Measurements from ENCODE around the gene RPL5.

The RPL5 gene

GRCh38 chr1:92883297-92883696 lies 51.5 kb downstream of the RPL5 start:
- H3K36me3 ChIP-seq (ENCODE audit: insufficient read depth, low read length): no peaks in the 10 kb centered on the region
- no peak for DNase-seq (ENCODE audit: low read depth, low spot score)

DNA sequence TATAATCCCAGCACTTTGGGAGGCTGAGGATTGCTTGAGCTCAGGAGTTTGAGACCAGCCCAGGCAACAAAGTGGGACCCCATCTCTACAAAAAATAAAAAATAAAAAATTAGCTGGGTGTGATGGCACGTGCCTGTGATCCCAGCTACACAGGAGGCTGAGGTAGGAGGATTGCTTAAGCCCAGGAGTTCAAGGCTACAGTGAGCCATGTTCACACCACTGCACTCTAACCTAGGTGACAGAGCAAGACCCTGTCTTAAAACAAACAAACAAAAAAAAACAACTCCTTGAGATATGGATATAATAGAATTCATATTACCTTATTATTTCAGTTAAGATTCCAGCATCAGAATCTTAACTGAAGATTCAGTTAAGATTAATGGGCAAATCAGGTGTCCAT lies 52.4 kb downstream of the RPL5 start:
- TF ChIP-seq POLR2AphosphoS5 (IDR thresholded peaks at IDR 0.05; ENCODE audit: borderline replicate concordance, low read depth, low read length) (no peak), FOXP2 (optimal IDR thresholded peaks at IDR 0.05; ENCODE audit: control extremely low read depth, extremely low read length, insufficient read depth) (no peak), EZH2 (IDR thresholded peaks at IDR 0.05) (no peak)
- DNase-seq (ENCODE audit: low read depth, low spot score): no peak
- no peak overlapping the region for H3K9ac ChIP-seq (ENCODE audit: insufficient read length)
- no peaks in the 10 kb centered on the region for H3K9me3 ChIP-seq (ENCODE audit: low read depth, low read length)
- H3K4me3 ChIP-seq: no peak overlapping the region
- no peak overlapping the region for H3K27ac ChIP-seq
- H3K36me3 ChIP-seq (ENCODE audit: insufficient read depth, low read length): no peaks in the 10 kb centered on the region

More at GRCh38 chr1:92883297-92883696, 51.5 kb downstream of the RPL5 start:
- no peaks in the 10 kb centered on the region for H3K9me3 ChIP-seq (ENCODE audit: low read depth, low read length)
- H3K4me3 ChIP-seq: no peak overlapping the region
- TF ChIP-seq EZH2 (IDR thresholded peaks at IDR 0.05) (no peak), POLR2AphosphoS5 (IDR thresholded peaks at IDR 0.05; ENCODE audit: borderline replicate concordance, low read depth, low read length) (no peak), FOXP2 (optimal IDR thresholded peaks at IDR 0.05; ENCODE audit: control extremely low read depth, extremely low read length, insufficient read depth) (no peak)
- no peak overlapping the region for H3K9ac ChIP-seq (ENCODE audit: insufficient read length)
- no peak overlapping the region for H3K27ac ChIP-seq

DNA sequence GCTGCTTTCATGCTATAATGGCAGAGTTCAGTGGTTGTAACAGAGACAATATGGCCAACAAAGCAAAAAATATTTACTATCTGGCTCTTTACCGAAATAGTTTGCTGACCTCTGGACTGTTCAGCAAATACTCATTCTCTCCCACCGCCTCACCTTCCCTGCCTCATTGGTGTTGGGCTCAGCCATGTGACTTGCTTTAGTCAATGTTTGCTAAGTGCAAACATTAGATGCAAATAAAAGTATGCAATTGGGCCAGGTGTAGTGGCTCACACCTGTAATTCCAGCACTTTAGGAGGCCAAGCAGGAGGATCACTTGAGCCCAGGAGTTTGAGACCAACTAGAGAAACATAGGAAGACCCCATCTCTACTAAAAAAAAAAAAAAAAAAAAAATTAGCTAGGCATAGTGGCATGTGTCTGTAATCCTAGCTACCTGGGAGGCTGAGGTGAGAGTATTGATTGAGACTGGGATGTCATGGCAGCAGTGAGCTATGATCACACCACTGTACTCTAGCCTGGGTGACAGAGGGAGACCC lies 55.1 kb downstream of the RPL5 start:
- H3K4me3 ChIP-seq: no peak overlapping the region
- H3K9me3 ChIP-seq (ENCODE audit: low read depth, low read length): no peaks in the 10 kb centered on the region
- H3K9ac ChIP-seq (ENCODE audit: insufficient read length): no peak overlapping the region
- TF ChIP-seq POLR2AphosphoS5 (IDR thresholded peaks at IDR 0.05; ENCODE audit: borderline replicate concordance, low read depth, low read length) (no peak), EZH2 (IDR thresholded peaks at IDR 0.05) (no peak), FOXP2 (optimal IDR thresholded peaks at IDR 0.05; ENCODE audit: control extremely low read depth, extremely low read length, insufficient read depth) (no peak)
- DNase-seq (ENCODE audit: low read depth, low spot score): no peak
- H3K27ac ChIP-seq: no peak overlapping the region
- H3K36me3 ChIP-seq (ENCODE audit: insufficient read depth, low read length): no peaks in the 10 kb centered on the region

GRCh38 chr1:92887465-92887864 lies 55.6 kb downstream of the RPL5 start:
- no peak overlapping the region for H3K4me3 ChIP-seq
- DNase-seq (ENCODE audit: low read depth, low spot score): no peak
- H3K9ac ChIP-seq (ENCODE audit: insufficient read length): no peak overlapping the region
- TF ChIP-seq FOXP2 (optimal IDR thresholded peaks at IDR 0.05; ENCODE audit: control extremely low read depth, extremely low read length, insufficient read depth) (no peak), POLR2AphosphoS5 (IDR thresholded peaks at IDR 0.05; ENCODE audit: borderline replicate concordance, low read depth, low read length) (no peak), EZH2 (IDR thresholded peaks at IDR 0.05) (no peak)
- H3K36me3 ChIP-seq (ENCODE audit: insufficient read depth, low read length): no peaks in the 10 kb centered on the region
- no peaks in the 10 kb centered on the region for H3K9me3 ChIP-seq (ENCODE audit: low read depth, low read length)
- no peak overlapping the region for H3K27ac ChIP-seq
